Subcutaneous adipose tissue (tissue), 4 donors: ENCODE results near the gene PCBP3. TPM values are rescaled to one million over a fixed set of nuclear protein-coding genes. Genes with fewer than 3 reads are reported as not detected.

ENCODE experiments used
- total RNA-seq, 4 donors: library from RNA; depleted of rRNA; stranded (reverse); fragments of >200 nt; gene quantifications; one replicate each; pipeline ENCODE4 v1.1.0, GENCODE V29; 2016
- TF ChIP-seq, protein P1 (sequence below): fragments of 450-650 bp; IDR thresholded peaks from one replicate; pipeline ENCODE4 v1.5.1; 2016; ENCODE audit warnings: low read depth, mild to moderate bottlenecking, control low read depth, antibody characterized with exemption, moderate library complexity

Gene PCBP3
- total RNA-seq, 4 donors from 2014 or later, result 3.4 to 11.0 (median 5.7) TPM

GRCh38 chr21:45877821-45878469, 234.4 kb downstream of the PCBP3 start:
- TF ChIP-seq, protein P1, sequence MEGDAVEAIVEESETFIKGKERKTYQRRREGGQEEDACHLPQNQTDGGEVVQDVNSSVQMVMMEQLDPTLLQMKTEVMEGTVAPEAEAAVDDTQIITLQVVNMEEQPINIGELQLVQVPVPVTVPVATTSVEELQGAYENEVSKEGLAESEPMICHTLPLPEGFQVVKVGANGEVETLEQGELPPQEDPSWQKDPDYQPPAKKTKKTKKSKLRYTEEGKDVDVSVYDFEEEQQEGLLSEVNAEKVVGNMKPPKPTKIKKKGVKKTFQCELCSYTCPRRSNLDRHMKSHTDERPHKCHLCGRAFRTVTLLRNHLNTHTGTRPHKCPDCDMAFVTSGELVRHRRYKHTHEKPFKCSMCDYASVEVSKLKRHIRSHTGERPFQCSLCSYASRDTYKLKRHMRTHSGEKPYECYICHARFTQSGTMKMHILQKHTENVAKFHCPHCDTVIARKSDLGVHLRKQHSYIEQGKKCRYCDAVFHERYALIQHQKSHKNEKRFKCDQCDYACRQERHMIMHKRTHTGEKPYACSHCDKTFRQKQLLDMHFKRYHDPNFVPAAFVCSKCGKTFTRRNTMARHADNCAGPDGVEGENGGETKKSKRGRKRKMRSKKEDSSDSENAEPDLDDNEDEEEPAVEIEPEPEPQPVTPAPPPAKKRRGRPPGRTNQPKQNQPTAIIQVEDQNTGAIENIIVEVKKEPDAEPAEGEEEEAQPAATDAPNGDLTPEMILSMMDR, result no peak

GRCh38 chr21:45880097-45881068, 236.9 kb downstream of the PCBP3 start:
- TF ChIP-seq, protein P1, result no peak

DNA sequence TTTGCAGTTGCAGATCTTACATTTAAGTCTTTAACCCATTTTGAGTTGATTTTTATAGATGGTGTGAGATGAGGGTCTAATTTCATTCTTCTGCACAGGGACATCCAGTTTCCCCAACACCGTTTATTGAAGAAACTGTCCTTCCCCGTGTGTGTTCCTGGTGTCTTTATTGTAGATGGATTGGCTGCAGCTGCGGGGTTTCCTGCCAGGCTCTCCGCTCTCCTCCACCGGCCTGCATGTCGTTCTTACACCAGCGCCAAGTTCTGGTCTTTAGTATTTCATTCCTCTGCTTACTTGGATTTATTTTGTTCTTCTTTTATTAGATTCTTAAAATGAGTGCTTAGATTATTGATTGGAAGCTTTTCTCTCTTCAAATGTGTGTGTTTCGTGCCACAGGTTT, 239.1 kb downstream of the PCBP3 start:
- TF ChIP-seq, protein P1, result no peak

- TF ChIP-seq, protein P1, result no peak
Measured at GRCh38 chr21:45883090-45883489, 239.6 kb downstream of the PCBP3 start.

DNA sequence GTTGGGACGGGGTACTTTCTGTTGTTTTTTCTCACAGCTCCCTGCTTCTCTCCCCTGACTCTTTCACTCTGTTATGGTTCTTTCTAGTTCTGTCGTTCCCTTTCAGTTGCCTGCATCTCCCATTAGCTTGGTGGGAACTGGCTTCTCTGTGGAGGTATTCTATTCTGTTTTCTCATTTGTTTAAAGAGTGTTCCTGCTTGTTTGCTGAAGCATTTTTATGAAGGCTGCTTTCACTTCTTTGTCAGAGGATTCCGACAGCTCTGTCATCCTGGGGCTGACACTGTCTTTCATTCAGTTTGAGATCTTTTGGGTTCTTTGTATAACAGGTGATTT, 242.0 kb downstream of the PCBP3 start:
- TF ChIP-seq, protein P1, result no peak

DNA sequence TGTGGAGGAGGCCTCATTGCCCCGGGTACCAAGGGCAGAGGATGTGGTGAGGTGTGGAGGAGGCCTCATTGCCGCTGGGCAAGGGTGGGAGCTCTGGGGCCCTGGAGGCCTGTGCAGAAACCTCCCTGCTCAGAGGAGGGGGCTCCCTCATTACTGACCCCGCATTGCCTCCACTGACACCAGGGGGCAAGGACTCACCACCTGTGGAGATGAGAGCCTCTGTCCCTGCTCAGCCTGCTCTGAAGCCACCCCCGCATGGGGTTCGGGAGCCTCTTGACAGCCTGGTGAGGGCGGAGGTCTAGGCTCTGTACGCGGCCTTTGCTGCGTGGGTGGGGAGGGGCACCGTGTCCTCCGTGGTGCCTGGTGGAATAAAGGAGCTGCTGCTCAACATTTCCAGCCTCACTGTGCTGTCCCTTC, 243.1 kb downstream of the PCBP3 start:
- TF ChIP-seq, protein P1, result no peak

GRCh38 chr21:45887120-45887611, 243.6 kb downstream of the PCBP3 start:
- TF ChIP-seq, protein P1, result no peak
